NCI-H2171 (cell line): ENCODE measurements around the gene FGF21.
"Not testable (repeated sequence)": the region's sequence is repeated elsewhere in the genome, so short reads cannot be mapped to it uniquely, and the experiment has no call there.

Experiments
- DNase-seq: peaks from one replicate; lab custom pipeline; 2025; lab: John Stamatoyannopoulos, UW

Gene FGF21, protein sequence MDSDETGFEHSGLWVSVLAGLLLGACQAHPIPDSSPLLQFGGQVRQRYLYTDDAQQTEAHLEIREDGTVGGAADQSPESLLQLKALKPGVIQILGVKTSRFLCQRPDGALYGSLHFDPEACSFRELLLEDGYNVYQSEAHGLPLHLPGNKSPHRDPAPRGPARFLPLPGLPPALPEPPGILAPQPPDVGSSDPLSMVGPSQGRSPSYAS

DNA sequence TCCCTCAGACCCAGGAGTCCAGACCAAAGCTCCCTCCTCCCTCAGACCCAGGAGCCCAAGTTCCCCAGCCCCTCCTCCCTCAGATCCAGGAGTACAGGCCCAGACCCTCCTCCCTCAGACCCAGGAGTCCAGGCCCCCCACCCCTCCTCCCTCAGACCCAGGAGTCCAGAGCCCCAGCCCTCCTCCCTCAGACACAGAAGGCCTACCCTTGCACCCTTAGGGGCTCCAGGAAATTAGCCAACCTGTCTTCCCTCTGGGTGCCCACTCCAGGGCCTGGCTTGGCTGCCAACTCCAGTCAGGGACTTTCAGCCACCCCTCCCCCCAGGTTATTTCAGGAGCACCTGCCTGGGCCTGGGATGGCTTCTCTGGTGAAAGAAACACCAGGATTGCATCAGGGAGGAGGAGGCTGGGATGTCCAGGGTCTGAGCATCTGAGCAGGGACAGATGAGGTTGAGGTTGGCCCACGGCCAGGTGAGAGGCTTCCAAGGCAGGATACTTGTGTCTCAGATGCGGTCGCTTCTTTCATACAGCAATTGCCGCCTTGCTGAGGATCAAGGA lies at the start of gene FGF21:
TSS of gene FGF21 (plus strand) at position 441 of the 558 bp plus-strand sequence. CDS start 713 bp downstream, outside the sequence.
- DNase-seq = no peak

DNA sequence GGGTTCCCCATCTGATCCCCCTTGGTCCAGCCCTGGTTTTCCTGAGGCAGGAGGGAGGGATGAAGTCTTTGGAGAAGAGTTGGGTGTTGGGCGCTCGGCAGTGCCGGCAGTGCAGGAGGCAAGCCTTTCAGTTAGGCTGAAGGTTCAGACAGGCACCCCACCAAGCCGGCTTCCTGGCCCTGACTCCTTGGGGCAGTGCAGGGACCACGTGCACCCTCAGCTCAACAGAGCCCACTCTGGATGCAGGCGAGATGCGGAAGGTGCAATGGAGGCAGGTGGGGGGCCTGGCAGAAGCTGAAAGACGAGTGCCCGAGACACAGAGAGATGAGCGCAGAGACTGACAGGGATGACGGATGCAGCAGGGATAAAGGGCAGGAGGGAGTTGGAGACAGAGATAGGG lies 46.9 kb upstream of the FGF21 start:
- DNase-seq = no peak

DNA sequence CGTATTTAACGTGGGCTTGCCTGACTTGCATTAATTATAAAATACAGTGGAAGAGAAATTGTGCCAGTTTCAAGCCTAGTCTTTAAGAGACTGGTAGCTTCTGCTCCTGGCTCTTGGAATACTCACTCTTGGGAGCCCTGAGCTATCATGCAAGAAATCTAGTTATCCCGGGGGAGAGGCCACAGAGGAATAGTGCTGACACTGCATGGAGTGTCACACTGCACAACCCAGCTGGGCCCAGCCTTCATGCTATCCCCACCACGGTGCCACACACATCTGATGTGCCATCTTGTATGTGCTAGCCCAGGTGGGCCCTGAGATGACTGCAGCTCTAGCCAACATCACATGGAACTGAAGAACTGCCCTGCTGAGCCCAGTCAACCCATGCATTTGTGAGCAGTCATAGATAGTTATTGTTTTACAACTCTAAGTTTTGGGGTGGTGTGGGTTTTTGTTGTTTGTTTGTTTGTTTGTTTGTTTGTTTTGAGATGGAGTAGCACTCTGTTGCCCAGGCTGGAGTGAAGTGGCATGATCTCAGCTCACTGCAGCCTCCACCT lies 44.1 kb upstream of the FGF21 start:
- no peak for DNase-seq

DNA sequence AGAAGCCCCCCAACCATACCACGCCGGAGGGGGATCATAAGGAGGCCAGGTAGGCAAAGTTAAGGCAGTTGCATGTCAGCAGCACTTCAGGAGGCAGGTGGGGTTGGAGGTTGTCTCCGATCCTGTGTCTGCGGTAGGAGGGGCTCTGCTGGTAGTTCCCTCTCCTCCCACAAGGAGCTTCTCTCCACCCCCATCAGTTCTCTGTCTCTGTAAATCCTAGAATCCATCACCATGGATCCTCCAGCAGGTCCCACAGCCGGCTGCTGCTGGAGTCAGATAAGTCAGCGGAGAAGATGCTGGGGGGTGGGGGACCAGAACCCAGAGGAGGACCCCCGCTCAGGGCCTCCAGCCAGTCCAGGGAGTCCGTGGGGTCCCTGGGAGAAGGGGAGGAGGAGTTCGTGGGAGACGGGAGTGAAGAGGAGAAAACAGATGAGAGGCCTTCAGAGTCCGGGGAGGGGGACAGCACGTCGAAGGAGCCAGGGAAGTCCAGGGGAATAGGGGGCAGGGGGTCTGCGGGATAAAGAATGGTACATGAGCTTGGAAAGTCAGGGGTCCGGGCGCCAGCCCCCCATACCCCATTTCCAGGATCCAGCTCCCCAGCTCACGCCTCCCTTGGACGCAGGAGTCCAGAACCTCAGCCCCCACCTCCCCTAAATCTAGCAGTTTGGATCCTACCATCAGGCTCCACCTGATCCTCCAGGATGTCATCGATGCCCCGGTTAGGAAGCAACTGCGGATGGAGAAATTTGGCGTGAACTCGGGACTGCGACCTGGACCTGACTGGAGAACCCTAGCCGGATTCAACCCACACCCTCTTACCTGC lies 42.1 kb upstream of the FGF21 start:
- DNase-seq = no peak

DNA sequence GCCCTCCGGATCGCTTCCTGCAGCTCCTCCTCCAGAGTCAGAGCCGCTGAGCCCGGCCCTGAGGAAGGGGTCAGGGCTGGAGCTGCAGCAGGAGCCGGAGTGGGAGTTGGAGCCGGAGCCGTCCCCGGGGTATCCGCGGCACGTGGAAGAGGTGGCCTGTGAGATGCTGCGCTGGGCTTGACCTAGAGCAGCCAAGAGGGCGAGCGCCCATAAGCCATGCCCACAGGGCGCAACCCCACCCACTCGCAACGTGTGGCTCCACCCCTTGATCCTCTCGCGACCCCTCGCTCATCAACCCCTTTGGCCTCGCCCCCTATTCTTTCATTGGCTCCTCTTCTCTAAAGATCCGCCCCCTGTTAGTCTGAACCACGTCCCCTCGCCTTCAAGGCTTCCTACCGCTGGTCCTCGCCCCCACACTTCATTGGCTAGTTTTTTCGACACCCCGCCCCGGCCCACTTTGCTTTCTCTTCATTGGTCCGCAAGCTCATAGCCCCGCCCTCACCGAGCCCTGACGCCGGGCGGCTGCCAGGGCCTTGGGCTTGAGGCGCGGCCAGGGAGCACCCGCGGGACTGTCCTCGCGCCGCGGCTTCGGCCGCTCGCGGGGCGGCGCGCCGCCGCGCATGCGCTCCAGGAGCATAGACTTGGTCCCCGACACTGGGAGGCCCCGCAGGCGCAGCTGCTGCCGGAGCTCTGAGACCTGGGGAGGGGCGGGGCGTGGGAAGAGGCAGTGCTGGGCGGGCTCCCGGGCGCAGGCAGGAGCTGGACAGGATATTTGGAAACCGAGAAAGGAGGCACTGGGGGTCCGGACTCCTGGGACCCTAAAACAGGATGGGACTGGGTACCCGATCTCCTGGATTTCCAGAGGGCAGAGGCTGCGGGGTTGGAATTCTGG lies 41.2 kb upstream of the FGF21 start:
- DNase-seq = peak; percentile 98

DNA sequence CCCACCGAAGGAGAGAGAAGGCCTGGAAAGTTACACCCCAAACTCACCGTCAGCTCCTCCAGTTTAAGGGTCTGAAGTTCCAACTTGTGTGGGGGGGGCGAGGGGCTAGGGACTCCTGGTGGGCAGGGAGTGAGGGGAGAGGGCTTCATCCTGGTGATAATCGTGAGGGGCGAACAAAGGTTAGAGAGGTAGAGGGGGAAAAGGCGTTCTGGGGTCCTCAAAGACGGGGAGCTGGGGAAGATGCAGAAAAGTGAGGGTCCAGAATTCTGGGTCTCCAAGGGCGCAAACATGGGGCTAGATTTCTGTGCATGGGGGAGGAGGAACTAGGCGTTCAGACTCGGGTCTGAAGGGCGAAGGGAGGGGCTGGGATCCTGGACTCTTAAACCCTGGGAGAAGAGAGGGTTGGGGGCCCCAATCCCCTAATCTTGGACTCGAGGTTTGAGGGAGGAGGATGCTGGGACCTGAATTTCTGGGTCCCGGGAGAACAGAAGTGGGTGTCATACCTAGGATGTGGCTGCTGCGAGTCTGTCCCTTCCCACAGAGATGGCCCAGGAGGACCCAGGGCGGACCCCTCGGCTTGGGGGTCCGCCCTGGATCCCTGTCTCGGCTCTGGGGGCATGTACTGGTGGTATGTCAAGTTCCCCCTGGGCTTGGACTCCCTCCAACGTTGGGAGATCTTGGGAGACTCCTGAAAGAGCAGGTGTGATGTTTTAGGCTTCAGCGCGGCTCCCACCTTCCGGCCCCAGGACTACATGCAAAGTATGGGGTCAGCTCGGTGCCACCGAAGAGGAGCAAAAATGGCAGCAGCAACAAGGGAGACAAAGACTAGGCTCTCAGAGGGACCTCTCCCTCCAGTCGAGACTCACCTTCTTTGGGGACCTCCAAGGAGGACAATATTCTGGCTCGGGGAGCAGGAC lies 40.3 kb upstream of the FGF21 start:
- DNase-seq = no peak

DNA sequence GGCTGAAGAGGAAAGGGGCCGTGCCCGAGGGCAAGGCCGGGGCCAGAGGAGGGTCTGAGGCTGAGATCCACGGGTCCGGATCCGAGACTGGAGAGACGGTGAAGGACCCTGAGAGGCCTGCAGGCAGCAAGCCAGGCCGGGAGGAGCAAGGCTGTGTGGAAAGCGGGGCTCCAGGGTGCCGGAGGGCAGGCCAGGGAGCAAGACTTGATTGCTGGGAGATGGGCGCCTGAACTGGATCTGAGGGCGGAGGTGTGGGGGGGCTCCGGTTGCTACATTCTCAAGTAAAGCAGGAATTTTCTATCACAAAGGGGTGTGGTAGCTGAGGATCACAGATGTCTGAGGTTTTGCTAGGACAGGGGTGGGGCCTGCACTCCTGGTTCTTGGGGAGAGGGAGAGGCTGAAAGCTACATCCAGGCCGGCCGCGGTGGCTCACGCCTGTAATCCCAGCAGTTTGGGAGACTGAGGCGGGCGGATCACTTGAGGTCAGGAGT lies 39.6 kb upstream of the FGF21 start:
- no peak for DNase-seq

DNA sequence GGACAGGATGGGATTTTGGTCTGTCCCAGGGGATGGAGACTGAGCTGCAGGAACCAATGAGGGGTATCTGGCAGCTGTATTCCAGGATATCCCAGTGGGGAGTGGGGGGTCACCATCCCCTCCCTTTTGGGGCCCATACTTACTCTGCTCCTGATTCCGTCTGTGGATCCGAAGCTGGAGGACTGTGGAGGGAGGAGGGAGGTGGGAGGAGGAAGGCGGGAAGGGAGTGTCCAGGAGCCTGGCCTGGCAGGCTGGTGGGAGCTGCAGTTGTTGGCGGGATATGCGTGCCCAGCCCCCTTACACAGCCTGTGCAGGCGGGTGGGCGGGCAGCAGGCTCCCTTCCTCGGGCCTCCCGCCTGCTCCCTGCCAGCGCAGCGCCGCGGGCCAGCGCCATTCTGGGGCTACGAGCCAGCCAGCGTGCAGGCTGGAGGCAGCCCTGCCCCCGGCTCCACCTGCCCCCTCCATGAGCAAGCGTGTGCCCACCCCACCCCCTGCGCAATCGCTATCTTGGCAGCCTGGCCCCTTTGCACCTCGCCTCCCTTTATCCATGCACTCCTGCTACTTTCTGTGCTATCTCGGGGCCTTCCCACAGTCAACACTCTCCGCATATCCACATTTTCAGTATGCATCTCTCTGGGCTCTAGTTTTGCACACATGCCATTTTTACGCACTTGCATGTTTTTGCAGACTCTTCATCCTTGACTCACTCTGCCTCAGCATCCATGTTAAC lies 38.6 kb upstream of the FGF21 start:
- peak; percentile 28 for DNase-seq

DNA sequence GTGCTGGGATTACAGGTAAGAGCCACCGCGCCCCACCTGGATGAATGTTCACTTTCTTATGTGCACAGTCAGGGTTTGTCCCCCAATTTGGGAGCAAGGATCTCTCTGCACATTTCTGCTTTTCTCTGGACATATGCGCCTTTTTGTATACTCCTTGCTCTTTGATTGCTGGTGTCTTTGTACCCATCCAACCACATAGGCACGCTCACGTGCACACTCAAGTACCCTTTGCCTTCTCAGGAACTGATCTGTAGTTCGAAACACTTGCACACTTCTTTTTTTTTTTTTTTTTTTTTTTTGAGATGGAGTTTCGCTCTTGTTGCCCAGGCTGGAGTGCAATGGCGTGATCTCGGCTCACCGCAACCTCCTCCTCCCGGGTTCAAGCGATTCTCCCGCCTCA lies 37.2 kb upstream of the FGF21 start:
- DNase-seq = not testable (repeated sequence)

DNA sequence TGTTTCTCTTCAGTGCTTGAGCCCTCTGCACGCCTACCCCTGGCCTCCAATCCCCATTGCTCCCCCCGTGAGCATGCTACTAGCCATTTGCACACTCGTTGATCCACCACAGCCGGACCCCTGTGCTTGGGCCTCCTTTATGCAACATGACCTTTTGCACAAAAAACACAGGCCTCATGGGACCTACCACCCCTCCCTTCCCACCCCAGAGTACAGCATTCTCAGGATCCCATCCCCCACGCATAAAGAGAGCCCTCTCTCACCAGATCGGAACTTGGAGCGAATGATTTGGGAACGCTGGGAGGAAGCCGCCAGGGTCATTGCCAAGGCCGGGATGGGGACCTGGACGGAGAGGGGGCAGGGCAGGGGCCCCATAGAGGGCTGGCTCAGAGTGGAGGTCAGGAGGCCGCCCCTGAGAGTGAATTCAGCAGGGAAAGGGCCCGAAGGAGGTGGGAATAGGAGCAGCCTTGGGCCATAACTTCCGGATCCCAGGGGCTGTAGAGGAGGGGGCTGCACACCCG lies 36.6 kb upstream of the FGF21 start:
- no peak for DNase-seq

DNA sequence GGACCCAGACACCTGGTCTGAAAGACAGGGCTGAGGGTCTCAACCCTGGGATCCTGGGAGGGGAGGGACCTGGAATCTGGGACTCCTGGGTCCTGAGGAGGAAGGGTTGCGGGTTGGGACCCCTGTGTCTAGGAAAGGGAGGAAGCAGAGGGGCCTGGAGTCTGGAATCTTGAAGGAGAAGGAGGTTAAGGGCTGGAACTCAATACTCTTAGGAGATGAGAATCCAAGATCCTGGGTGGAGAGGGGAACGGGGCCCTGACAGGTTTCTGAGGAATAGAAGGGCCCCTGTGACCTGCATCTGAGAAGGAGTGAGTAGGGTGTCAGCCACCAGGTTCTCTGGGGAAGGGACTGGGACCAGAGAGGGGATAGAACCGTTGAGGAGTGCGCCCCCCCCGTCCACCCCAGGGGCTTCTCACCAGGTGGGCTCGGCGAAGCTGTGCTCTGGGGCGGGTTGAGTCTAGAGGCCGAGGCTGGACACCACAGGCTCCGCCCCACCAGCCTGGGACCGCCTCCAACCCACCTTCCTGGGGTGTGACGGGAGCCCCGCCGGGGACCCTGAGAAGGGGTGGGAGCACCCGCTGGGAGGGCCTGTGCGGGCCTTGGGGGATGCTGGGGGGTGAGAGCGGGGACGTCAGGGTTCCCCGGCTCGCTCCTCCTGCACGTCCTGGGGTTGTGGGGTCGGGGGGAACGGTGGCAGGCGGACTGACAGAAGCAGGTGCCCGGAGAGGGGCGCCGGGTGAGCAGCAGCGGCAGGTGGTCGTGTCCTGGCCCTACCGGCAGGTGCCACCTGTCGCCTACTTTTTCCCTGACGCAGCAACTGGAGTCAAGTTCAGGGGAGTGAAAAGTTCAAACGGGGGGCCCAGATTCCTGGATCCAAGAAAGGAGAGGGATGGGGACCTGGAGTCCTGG lies 35.8 kb upstream of the FGF21 start, which contains the start of gene MAMSTR:
TSS of gene MAMSTR (minus strand) at position 463 of the 909 bp plus-strand sequence. CDS start 694 bp downstream, outside the sequence.
- peak; percentile 60 for DNase-seq

DNA sequence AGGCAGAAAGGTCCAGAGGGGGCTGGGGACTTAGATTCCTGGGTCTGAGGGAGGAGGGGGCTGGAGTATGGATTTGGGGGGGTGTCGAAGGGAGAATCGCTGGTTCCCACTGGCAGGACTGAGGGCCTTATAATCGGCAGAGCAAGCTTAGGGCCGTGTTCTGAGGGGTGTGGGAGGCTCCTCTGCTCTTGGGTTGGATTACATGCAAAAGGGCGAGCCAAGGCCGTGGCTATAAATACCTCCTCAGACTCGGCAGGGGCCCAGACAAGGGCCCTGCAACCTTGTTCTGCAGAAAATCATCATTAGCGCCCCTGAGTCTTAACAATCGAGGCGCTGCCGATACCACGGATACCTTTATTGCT lies 35.1 kb upstream of the FGF21 start:
- DNase-seq = no peak

DNA sequence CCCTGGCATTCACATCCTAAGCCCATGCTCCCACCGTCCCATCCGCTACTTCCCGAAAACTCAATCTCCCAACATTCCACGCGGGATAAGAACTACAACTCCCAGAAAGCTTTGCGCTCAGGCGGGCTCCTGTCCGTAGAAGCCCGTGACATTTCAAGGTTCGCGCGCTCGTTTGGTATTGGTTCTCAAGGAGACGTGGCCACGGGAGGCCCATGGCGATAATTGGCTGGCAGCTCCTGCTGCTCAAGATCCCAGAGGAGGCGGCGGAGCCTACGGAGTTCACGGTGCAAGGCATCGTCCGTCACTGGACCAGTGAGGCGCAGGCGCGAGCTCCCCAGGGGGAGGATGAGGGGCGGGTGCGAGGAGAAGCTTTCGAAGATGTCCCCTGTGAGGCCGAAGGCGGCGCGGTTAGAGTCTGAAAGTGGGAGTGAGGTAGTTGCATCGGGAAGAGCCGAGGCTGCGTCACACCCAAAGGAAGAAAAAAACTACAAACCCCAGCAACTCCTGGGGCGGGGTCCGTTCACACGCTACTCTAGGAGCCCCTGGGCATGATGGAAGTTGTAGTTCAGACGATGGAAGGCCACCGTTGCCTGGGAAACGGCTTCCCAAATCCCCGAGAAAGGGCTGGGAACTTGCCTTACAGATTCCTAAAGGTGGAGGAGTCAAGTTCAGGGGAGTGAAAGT lies 34.6 kb upstream of the FGF21 start:
- DNase-seq = peak; percentile 99

DNA sequence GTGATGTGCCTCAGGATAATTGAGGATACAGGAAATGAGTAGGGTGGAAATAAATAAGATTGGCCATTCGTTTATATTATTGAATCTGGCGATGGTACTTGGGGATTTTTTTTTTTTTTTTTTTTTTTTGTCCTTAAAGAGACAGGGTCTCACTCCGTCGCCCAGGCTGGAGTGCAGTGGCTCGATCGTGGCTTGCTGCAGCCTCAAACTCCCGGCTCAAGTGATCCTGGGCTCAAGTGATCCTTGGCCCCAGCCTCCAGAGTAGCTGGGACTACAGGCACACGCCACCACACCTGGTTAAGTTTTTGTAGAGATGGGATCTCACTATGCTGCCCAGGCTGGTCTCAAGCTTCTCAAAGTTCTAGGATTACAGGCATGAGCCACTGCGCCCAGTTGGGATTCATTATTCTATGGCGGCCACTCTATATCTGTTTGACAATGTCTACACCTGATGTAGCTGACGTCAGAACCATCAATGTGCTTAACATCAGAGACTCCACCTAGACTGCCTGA lies 33.1 kb upstream of the FGF21 start:
- DNase-seq = no peak

DNA sequence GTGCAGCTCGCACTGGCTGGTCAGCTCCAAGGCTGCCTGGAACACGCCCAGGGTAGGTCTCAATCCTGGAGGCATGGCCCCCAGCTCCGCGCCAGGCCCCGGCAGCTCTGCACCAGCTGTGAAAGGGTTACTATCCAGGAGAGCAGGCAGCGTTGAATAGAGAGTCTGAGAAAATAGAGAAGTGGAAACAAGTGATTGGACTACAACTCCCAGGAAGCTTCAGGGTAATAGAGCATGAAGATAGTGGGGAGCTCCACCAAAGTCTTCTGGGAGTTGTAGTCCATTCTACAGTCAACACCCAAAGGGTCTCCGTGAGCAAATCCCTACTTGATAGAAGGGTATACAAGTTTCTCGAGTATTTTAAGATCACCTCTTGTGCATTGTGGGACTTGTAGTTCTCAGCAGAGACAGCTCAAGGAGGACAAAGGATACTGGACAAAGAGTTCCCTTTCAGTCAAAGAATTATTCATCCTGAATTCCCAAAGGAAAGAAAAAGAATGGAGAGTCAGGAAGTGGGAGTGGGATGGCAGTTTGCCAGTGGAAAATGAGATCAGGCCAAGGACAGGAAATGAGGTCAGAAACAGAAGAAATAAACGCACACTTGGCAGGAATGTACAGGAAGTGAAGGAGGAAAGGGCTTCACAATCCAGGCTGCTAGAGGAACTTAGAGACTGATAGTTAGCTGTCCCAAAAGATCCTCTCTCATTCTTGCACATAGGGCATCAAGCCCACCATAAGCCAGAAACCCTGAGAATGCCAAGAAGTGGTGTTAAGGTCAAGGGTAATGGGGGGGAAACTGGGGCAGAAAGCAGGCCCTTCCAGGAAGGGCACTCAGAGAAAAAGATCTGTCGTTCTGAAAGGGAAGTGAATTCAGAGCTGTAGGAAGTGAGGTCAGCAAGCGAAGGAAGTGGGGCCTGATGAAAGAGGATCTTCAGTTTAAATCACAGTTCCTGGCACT lies 30.2 kb upstream of the FGF21 start:
- DNase-seq = peak; percentile 41

DNA sequence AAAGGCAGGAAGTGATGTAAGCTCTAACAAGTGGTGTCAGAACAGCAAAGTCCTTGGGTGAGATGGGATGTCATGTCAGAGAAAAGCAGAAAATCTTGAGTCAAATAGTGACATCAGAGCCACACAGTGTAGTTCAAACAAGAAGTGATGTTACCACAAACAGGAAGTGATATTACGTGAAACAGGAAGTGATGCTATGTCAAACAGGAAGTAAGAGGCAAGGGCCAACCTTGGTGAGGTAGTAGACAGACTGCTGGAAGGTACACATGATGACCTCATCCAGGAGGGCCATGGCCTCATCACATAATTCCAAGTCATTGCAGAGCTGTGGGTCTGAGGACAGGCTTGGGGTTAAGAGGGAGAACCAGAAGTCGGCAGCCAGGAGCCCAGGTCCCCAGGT lies 28.8 kb upstream of the FGF21 start:
- no peak for DNase-seq
